Endothelial cell (in vitro differentiated cells): ENCODE data around the gene DGAT2. TPM values are rescaled to one million over a fixed set of nuclear protein-coding genes. Genes with fewer than 3 reads are reported as not detected.

Experiments
- DNase-seq: peaks from one replicate; pipeline ENCODE4 v3.0.0; 2021; ENCODE audit warnings: low spot score
- H3K27ac Mint-ChIP-seq: one replicate; pipeline ENCODE4 v1.8.0; 2021; ENCODE audit warnings: mixed read lengths, inconsistent platforms; ENCODE audit not compliant: unreplicated experiment
- H3K27me3 Mint-ChIP-seq: one replicate; pipeline ENCODE4 v1.8.0; 2021; ENCODE audit warnings: mild to moderate bottlenecking, moderate library complexity, mixed read lengths, inconsistent platforms; ENCODE audit not compliant: unreplicated experiment
- H3K36me3 Mint-ChIP-seq: one replicate; pipeline ENCODE4 v1.8.0; 2021; ENCODE audit warnings: mild to moderate bottlenecking, low read depth, mixed read lengths, inconsistent platforms; ENCODE audit not compliant: unreplicated experiment
- H3K4me1 Mint-ChIP-seq: one replicate; pipeline ENCODE4 v1.8.0; 2021; ENCODE audit warnings: mild to moderate bottlenecking, mixed read lengths, inconsistent platforms; ENCODE audit not compliant: unreplicated experiment
- H3K4me3 Mint-ChIP-seq: one replicate; pipeline ENCODE4 v1.8.0; 2021; ENCODE audit warnings: mild to moderate bottlenecking, mixed read lengths, inconsistent platforms; ENCODE audit not compliant: unreplicated experiment
- H3K9me3 Mint-ChIP-seq: one replicate; pipeline ENCODE4 v1.8.0; 2021; ENCODE audit warnings: mixed read lengths, inconsistent platforms; ENCODE audit not compliant: unreplicated experiment
- CTCF ChIP-seq: fragments of 200-600 bp; sonication (generic); IDR thresholded peaks from one replicate; pipeline ENCODE4 v1.5.0; 2021; ENCODE audit warnings: antibody characterized with exemption; ENCODE audit not compliant: unreplicated experiment
- total RNA-seq: library from RNA; stranded (reverse); fragmentation: NEBNext Ultra II Directional; extraction: Animal tissue kit (Norgen Biotek cat#: 25700); gene quantifications from one replicate; pipeline ENCODE4 v1.2.1, GENCODE V29; 2021; ENCODE audit not compliant: unreplicated experiment

The DGAT2 gene
- total RNA-seq, 1 donor from 2014 or later = 0.51 TPM

- no peaks in the 10 kb centered on the region for H3K9me3 Mint-ChIP-seq
Observed at GRCh38 chr11:75784506-75784905, 15.9 kb downstream of the DGAT2 start.

DNA sequence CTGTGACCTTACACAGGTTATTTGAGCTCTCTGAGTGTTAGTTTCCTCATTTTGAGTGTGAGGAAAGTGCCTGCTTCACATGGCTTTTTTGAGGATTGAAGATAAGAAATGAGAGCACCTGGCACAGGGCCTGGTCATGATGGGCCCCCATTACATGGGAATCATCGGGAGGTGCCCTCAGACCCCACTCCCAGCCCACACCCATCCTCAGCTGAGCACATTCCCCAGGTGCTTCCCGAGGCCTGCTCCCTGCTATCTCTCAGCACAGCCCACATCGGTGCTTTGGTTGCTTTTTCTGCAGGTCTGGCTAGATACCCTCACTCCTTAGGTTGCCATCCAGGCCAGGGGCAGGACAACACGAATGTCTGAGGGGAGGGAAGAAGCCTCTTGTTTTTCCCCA is 16.6 kb downstream of the DGAT2 start:
- H3K9me3 Mint-ChIP-seq = no peaks in the 10 kb centered on the region
- peaks cover 6% of the 10 kb centered on the region for H3K27me3 Mint-ChIP-seq
- H3K4me3 Mint-ChIP-seq = no peak overlapping the region
- TF ChIP-seq CTCF = no peak
- DNase-seq = no peak
- peaks cover 4% of the 10 kb centered on the region for H3K4me1 Mint-ChIP-seq
- H3K36me3 Mint-ChIP-seq = no peaks in the 10 kb centered on the region
- H3K27ac Mint-ChIP-seq = no peak overlapping the region

More at GRCh38 chr11:75784506-75784905, 15.9 kb downstream of the DGAT2 start:
- H3K36me3 Mint-ChIP-seq = no peaks in the 10 kb centered on the region
- H3K27me3 Mint-ChIP-seq = peaks cover 6% of the 10 kb centered on the region
- H3K27ac Mint-ChIP-seq = no peak overlapping the region
- TF ChIP-seq CTCF = no peak
- peaks cover 4% of the 10 kb centered on the region for H3K4me1 Mint-ChIP-seq
- no peak overlapping the region for H3K4me3 Mint-ChIP-seq
- no peak for DNase-seq

- Mint-ChIP-seq H3K9me3 (no peaks in the 10 kb centered on the region), H3K36me3 (no peaks in the 10 kb centered on the region), H3K4me3 (no peak overlapping the region), H3K4me1 (peaks cover 4% of the 10 kb centered on the region), H3K27ac (no peak overlapping the region), H3K27me3 (peaks cover 5% of the 10 kb centered on the region)
- no peak for DNase-seq
- no peak for TF ChIP-seq CTCF
Observed at GRCh38 chr11:75786101-75786736, 17.6 kb downstream of the DGAT2 start.

- no peak for DNase-seq
- no peak for TF ChIP-seq CTCF
- H3K9me3 Mint-ChIP-seq = no peaks in the 10 kb centered on the region
- H3K4me1 Mint-ChIP-seq = no peaks in the 10 kb centered on the region
- H3K27ac Mint-ChIP-seq = no peak overlapping the region
- H3K36me3 Mint-ChIP-seq = no peaks in the 10 kb centered on the region
- no peak overlapping the region for H3K4me3 Mint-ChIP-seq
- H3K27me3 Mint-ChIP-seq = no peaks in the 10 kb centered on the region
Observed at GRCh38 chr11:75789521-75789920, 20.9 kb downstream of the DGAT2 start.

GRCh38 chr11:75790986-75791385 is 22.4 kb downstream of the DGAT2 start:
- DNase-seq = no peak
- H3K36me3 Mint-ChIP-seq = no peaks in the 10 kb centered on the region
- no peak overlapping the region for H3K27ac Mint-ChIP-seq
- TF ChIP-seq CTCF = no peak
- no peak overlapping the region for H3K4me3 Mint-ChIP-seq
- peaks cover 3% of the 10 kb centered on the region for H3K27me3 Mint-ChIP-seq
- H3K4me1 Mint-ChIP-seq = no peaks in the 10 kb centered on the region
- no peaks in the 10 kb centered on the region for H3K9me3 Mint-ChIP-seq
